K562 (cell line): Measurements from ENCODE around the gene LATS1. TPM values are rescaled to one million over a fixed set of nuclear protein-coding genes. Genes with fewer than 3 reads are reported as not detected.

ENCODE experiments used
- CREBBP ChIP-seq: IDR thresholded peaks from one replicate; pipeline ENCODE4 v1.6.1; 2012; ENCODE audit warnings: low read depth, mild to moderate bottlenecking, control low read depth, inconsistent platforms, low read length
- ZNF184 ChIP-seq: sonication (generic); formaldehyde crosslinking; IDR thresholded peaks from 2 replicates; pipeline ENCODE4 v1.5.0; 2020; ENCODE audit warnings: missing genetic modification reagents
- polyA plus RNA-seq, 8 experiments: library from polyadenylated mRNA; depleted of rRNA in 4 of 8; stranded (reverse) in 5 of 8; unstranded in 3 of 8; fragments of >200 nt; fragmentation: Nextera tagmentation in 2 of 8; fragmentation: Illumina TruSeq in 1 of 8; extraction: Ambion mirVana in 2 of 8; extraction: Trizol in 1 of 8; gene quantifications; 2 replicates each; pipeline versions ENCODE4 v1.2.1 to v1.2.3, GENCODE V29; 2011 to 2014; ENCODE audit warnings: inconsistent platforms in 1 of 8, missing spikeins in 1 of 8
- total RNA-seq, 7 experiments: library from RNA; depleted of rRNA in 6 of 7; stranded (reverse); fragments of >200 nt in 6 of 7; fragmentation: Illumina TruSeq in 2 of 7; extraction: Trizol in 2 of 7; gene quantifications; 2 replicates each; pipeline versions ENCODE4 v1.2.1 to v1.2.3, GENCODE V29; 2011 to 2021; ENCODE audit warnings: low replicate concordance in 1 of 7
- TF ChIP-seq, protein P1 (sequence below), 2 experiments: fragments of 450-650 bp in 1 of 2; IDR thresholded peaks; 2 replicates each; pipeline ENCODE4 v1.6.1; 2011 to 2017; ENCODE audit warnings: low read depth in 2 of 2, antibody characterized with exemption in 1 of 2, borderline replicate concordance in 1 of 2, low read length in 1 of 2, mild to moderate bottlenecking in 1 of 2, mixed read lengths in 1 of 2; ENCODE audit not compliant: control insufficient read depth in 1 of 2
- TF ChIP-seq, protein P2 (sequence below): IDR thresholded peaks from 2 replicates; pipeline ENCODE4 v1.6.1; 2016; ENCODE audit warnings: missing genetic modification characterization, missing compliant biosample characterization
- TF ChIP-seq, protein P3 (sequence below): fragments of 450-650 bp; IDR thresholded peaks from 2 replicates; pipeline ENCODE4 v1.6.1; 2016
- TF ChIP-seq, protein P4 (sequence below): fragments of 250-450 bp; sonication (Bioruptor Pico); IDR thresholded peaks from 2 replicates; pipeline ENCODE4 v1.4.0; 2020; ENCODE audit warnings: borderline replicate concordance
- TF ChIP-seq, protein P5 (sequence below): fragments of 150-350 bp; IDR thresholded peaks from 2 replicates; pipeline ENCODE4 v1.6.1; 2014; ENCODE audit warnings: low read depth, mild to moderate bottlenecking, low read length, borderline replicate concordance

Gene LATS1
- total and polyA plus RNA-seq, 9 of the 15 experiments (the other 6 are each of a cell fraction or from before 2014, with no cell fraction given): 5.0 to 36.3 (median 18.4) TPM

DNA sequence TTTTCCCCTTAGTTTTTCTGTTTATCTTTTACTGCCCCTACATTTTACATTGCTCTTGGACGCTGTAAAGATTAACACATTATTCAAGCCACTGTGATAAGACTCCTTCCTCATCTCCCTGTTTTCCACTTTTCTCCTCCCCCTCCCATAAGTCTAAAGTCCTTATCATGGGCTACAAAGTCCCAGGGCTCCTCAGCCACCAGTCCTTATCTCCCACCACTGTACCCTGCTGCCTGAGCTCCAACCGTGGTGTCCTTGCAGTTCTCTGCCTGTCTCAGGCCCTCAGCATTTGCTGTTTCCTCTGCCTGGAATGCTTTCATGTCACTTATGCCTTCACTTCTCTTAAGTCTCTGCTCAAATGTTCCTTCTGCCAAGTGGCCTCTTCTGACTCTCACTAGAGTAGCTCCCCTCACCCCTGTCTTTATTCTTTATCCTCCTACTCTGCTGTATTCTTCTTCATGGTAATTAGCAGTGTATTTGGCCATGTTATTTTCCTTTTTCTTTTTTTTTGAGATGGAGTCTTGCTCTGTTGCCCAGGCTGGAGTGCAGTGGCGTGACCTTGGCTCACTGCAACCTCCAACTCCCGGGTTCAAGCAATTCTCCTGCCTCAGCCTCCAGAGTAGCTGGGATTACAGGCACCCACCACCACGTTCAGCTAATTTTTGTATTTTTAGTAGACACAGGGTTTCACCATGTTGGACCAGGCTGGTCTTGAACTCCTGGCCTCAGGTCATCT is 10.8 kb upstream of the LATS1 start (continued):
- TF ChIP-seq, protein P1, sequence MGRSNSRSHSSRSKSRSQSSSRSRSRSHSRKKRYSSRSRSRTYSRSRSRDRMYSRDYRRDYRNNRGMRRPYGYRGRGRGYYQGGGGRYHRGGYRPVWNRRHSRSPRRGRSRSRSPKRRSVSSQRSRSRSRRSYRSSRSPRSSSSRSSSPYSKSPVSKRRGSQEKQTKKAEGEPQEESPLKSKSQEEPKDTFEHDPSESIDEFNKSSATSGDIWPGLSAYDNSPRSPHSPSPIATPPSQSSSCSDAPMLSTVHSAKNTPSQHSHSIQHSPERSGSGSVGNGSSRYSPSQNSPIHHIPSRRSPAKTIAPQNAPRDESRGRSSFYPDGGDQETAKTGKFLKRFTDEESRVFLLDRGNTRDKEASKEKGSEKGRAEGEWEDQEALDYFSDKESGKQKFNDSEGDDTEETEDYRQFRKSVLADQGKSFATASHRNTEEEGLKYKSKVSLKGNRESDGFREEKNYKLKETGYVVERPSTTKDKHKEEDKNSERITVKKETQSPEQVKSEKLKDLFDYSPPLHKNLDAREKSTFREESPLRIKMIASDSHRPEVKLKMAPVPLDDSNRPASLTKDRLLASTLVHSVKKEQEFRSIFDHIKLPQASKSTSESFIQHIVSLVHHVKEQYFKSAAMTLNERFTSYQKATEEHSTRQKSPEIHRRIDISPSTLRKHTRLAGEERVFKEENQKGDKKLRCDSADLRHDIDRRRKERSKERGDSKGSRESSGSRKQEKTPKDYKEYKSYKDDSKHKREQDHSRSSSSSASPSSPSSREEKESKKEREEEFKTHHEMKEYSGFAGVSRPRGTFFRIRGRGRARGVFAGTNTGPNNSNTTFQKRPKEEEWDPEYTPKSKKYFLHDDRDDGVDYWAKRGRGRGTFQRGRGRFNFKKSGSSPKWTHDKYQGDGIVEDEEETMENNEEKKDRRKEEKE (IDR thresholded peaks at IDR 0.05; ENCODE audit: borderline replicate concordance in 1 of 2, control insufficient read depth in 1 of 2, low read depth in 2 of 2, low read length in 1 of 2): peak; percentile 40 to 85; a peak in 1 of 4 replicates
- TF ChIP-seq, protein P2, sequence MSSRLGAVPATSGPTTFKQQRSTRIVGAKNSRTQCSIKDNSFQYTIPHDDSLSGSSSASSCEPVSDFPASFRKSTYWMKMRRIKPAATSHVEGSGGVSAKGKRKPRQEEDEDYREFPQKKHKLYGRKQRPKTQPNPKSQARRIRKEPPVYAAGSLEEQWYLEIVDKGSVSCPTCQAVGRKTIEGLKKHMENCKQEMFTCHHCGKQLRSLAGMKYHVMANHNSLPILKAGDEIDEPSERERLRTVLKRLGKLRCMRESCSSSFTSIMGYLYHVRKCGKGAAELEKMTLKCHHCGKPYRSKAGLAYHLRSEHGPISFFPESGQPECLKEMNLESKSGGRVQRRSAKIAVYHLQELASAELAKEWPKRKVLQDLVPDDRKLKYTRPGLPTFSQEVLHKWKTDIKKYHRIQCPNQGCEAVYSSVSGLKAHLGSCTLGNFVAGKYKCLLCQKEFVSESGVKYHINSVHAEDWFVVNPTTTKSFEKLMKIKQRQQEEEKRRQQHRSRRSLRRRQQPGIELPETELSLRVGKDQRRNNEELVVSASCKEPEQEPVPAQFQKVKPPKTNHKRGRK: no peak
- no peak for TF ChIP-seq CREBBP
- TF ChIP-seq, protein P3, sequence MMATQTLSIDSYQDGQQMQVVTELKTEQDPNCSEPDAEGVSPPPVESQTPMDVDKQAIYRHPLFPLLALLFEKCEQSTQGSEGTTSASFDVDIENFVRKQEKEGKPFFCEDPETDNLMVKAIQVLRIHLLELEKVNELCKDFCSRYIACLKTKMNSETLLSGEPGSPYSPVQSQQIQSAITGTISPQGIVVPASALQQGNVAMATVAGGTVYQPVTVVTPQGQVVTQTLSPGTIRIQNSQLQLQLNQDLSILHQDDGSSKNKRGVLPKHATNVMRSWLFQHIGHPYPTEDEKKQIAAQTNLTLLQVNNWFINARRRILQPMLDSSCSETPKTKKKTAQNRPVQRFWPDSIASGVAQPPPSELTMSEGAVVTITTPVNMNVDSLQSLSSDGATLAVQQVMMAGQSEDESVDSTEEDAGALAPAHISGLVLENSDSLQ: peak; percentile 77
- no peak for TF ChIP-seq ZNF184 (CRISPR knock-in tag)
- TF ChIP-seq, protein P4, sequence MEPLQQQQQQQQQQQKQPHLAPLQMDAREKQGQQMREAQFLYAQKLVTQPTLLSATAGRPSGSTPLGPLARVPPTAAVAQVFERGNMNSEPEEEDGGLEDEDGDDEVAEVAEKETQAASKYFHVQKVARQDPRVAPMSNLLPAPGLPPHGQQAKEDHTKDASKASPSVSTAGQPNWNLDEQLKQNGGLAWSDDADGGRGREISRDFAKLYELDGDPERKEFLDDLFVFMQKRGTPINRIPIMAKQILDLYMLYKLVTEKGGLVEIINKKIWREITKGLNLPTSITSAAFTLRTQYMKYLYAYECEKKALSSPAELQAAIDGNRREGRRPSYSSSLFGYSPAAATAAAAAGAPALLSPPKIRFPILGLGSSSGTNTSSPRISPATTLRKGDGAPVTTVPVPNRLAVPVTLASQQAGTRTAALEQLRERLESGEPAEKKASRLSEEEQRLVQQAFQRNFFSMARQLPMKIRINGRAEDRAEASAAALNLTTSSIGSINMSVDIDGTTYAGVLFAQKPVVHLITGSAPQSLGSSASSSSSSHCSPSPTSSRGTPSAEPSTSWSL (CRISPR knock-in tag): no peak
- TF ChIP-seq, protein P5, sequence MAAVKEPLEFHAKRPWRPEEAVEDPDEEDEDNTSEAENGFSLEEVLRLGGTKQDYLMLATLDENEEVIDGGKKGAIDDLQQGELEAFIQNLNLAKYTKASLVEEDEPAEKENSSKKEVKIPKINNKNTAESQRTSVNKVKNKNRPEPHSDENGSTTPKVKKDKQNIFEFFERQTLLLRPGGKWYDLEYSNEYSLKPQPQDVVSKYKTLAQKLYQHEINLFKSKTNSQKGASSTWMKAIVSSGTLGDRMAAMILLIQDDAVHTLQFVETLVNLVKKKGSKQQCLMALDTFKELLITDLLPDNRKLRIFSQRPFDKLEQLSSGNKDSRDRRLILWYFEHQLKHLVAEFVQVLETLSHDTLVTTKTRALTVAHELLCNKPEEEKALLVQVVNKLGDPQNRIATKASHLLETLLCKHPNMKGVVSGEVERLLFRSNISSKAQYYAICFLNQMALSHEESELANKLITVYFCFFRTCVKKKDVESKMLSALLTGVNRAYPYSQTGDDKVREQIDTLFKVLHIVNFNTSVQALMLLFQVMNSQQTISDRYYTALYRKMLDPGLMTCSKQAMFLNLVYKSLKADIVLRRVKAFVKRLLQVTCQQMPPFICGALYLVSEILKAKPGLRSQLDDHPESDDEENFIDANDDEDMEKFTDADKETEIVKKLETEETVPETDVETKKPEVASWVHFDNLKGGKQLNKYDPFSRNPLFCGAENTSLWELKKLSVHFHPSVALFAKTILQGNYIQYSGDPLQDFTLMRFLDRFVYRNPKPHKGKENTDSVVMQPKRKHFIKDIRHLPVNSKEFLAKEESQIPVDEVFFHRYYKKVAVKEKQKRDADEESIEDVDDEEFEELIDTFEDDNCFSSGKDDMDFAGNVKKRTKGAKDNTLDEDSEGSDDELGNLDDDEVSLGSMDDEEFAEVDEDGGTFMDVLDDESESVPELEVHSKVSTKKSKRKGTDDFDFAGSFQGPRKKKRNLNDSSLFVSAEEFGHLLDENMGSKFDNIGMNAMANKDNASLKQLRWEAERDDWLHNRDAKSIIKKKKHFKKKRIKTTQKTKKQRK: no peak
